GM18505 (cell line): ENCODE measurements around the gene EIF2AK3.

Source experiments
- ATAC-seq: cut with Tn5 transposase; IDR thresholded peaks from one replicate; pipeline ENCODE4 v1.9.1; 2021; ENCODE audit not compliant: unreplicated experiment
- POLR2A ChIP-seq: IDR thresholded peaks from 4 replicates; pipeline ENCODE4 v1.6.1; 2011; ENCODE audit warnings: borderline replicate concordance; ENCODE audit not compliant: insufficient read depth, insufficient read length; ENCODE audit errors: extremely low read depth

The EIF2AK3 gene

GRCh38 chr2:88627055-88627855 is at the start of gene EIF2AK3:
Gene EIF2AK3 (minus strand): TSS chr2:88627464. CDS start chr2:88627274, 190 bp downstream.
- peak; percentile 88 for TF ChIP-seq POLR2A
- ATAC-seq: peak; percentile 85

- TF ChIP-seq POLR2A: no peak
- no peak for ATAC-seq
Measured at GRCh38 chr2:88673363-88673762, 46.1 kb upstream of the EIF2AK3 start.

- TF ChIP-seq POLR2A: no peak
- ATAC-seq: peak; percentile 49
Measured at GRCh38 chr2:88671786-88672427, 44.6 kb upstream of the EIF2AK3 start.

- peak; percentile 72 for ATAC-seq
Measured at GRCh38 chr2:88669482-88670214, 42.4 kb upstream of the EIF2AK3 start.

GRCh38 chr2:88668862-88669261 is 41.6 kb upstream of the EIF2AK3 start:
- no peak for TF ChIP-seq POLR2A
- no peak for ATAC-seq

More at GRCh38 chr2:88669482-88670214, 42.4 kb upstream of the EIF2AK3 start:
- no peak for TF ChIP-seq POLR2A

GRCh38 chr2:88667219-88667618 is 40.0 kb upstream of the EIF2AK3 start:
- ATAC-seq: no peak
- no peak for TF ChIP-seq POLR2A

- TF ChIP-seq POLR2A: no peak
- no peak for ATAC-seq
Measured at GRCh38 chr2:88666576-88666975, 39.3 kb upstream of the EIF2AK3 start.

GRCh38 chr2:88660622-88661021 is 33.4 kb upstream of the EIF2AK3 start:
- TF ChIP-seq POLR2A: no peak
- ATAC-seq: no peak

GRCh38 chr2:88659538-88659915 is 32.3 kb upstream of the EIF2AK3 start:
- ATAC-seq: no peak
- TF ChIP-seq POLR2A: no peak

- ATAC-seq: no peak
- TF ChIP-seq POLR2A: no peak
Measured at GRCh38 chr2:88658881-88659537, 31.7 kb upstream of the EIF2AK3 start.

GRCh38 chr2:88658326-88658725 is 31.1 kb upstream of the EIF2AK3 start:
- TF ChIP-seq POLR2A: no peak
- no peak for ATAC-seq

GRCh38 chr2:88657131-88657530 is 29.9 kb upstream of the EIF2AK3 start:
- ATAC-seq: no peak
- no peak for TF ChIP-seq POLR2A

- ATAC-seq: no peak
- no peak for TF ChIP-seq POLR2A
Measured at GRCh38 chr2:88656690-88657089, 29.4 kb upstream of the EIF2AK3 start.
